Coronary artery (tissue), 2 donors: Measurements from ENCODE around the gene JMJD6.

ENCODE experiments used
- DNase-seq: peaks from one replicate; pipeline ENCODE4 v3.0.0-alpha.2; 2017; ENCODE audit warnings: low spot score
- H3K27ac ChIP-seq, 2 donors: fragments of 200-600 bp; sonication (generic); one replicate each; pipeline ENCODE4 v1.5.1; 2016 to 2019
- H3K4me3 ChIP-seq: fragments of 200-600 bp; sonication (generic); 2 replicates; pipeline ENCODE4 v1.5.1; 2016; ENCODE audit warnings: mild to moderate bottlenecking, moderate library complexity
- CTCF ChIP-seq: fragments of 200-600 bp; sonication (generic); IDR thresholded peaks from one replicate; pipeline ENCODE4 v1.5.1; 2019; ENCODE audit warnings: antibody characterized with exemption

The JMJD6 gene

GRCh38 chr17:76706817-76707216 is 19.6 kb downstream of the JMJD6 start:
- no peak for DNase-seq
- peak overlapping the region in 1 of 2 donors; percentile 42 for H3K27ac ChIP-seq
- TF ChIP-seq CTCF = no peak
- no peak overlapping the region for H3K4me3 ChIP-seq

GRCh38 chr17:76704805-76705204 is 21.6 kb downstream of the JMJD6 start:
- H3K27ac ChIP-seq = peak overlapping the region; percentile 37 to 40
- no peak for TF ChIP-seq CTCF
- H3K4me3 ChIP-seq = no peak overlapping the region
- DNase-seq = no peak

GRCh38 chr17:76702941-76703637 is 23.3 kb downstream of the JMJD6 start:
- no peak for DNase-seq
- no peak for TF ChIP-seq CTCF
- peak overlapping the region in 1 of 2 donors; percentile 51 for H3K27ac ChIP-seq
- no peak overlapping the region for H3K4me3 ChIP-seq

GRCh38 chr17:76702076-76702475 is 24.3 kb downstream of the JMJD6 start:
- DNase-seq = no peak
- Histone ChIP-seq H3K4me3 (no peak overlapping the region), H3K27ac (peak overlapping the region in 1 of 2 donors; percentile 92)
- TF ChIP-seq CTCF = no peak

- Histone ChIP-seq H3K27ac (peak overlapping the region; percentile 76 to 92), H3K4me3 (peak overlapping the region; percentile 62)
- TF ChIP-seq CTCF = no peak
- DNase-seq = no peak
Measured at GRCh38 chr17:76701471-76701967, 24.9 kb downstream of the JMJD6 start.

- Histone ChIP-seq H3K4me3 (peak overlapping the region; percentile 62), H3K27ac (peak overlapping the region; percentile 76 to 92)
- no peak for DNase-seq
- no peak for TF ChIP-seq CTCF
Measured at GRCh38 chr17:76700617-76701470, 25.6 kb downstream of the JMJD6 start.
